ENCODE data around the gene GGA3. TPM values are rescaled to one million over a fixed set of nuclear protein-coding genes. Genes with fewer than 3 reads are reported as not detected.

Gene GGA3
- total and polyA plus RNA-seq, 10 of the 15 experiments (the other 5 are each of a cell fraction or from before 2014, with no cell fraction given), result 7.0 to 57.5 (median 34.0) TPM

- Histone ChIP-seq H3K36me3 (ENCODE audit: control insufficient read depth in 2 of 2, insufficient read depth in 2 of 2, low read length in 1 of 2) (peaks cover 15 to 18% of the 10 kb centered on the region in 2 experiments; a peak in 3 of 4 replicates), H3K4me3 (no peak overlapping the region), H3K4me1 (ENCODE audit: control insufficient read depth, insufficient read depth, low read length) (peaks cover 7% of the 10 kb centered on the region), H4K20me1 (ENCODE audit: control insufficient read depth, insufficient read depth) (no peaks in the 10 kb centered on the region), H2AFZ (ENCODE audit: control insufficient read depth, low read depth, low read length) (no peak overlapping the region), H3K27me3 (replicated peaks in 1 of 2; ENCODE audit: control insufficient read depth in 2 of 2, insufficient read depth in 2 of 2, low read length in 1 of 2) (no peaks in the 10 kb centered on the region), H3K4me2 (ENCODE audit: control insufficient read depth, insufficient read depth) (no peak overlapping the region), H3K9me3 (replicated peaks; ENCODE audit: control insufficient read depth, insufficient read depth, low read length) (no peaks in the 10 kb centered on the region), H3K27ac (ENCODE audit: control insufficient read depth, insufficient read depth) (no peak overlapping the region), H3K79me2 (ENCODE audit: control insufficient read depth, insufficient read depth, low read length) (peaks cover 3% of the 10 kb centered on the region), H3K9ac (ENCODE audit: control insufficient read depth, insufficient read depth, low read length) (no peak overlapping the region)
- no peak for ATAC-seq
- in situ Hi-C loops (cut with MboI), result no loop called here
- CTCF ChIA-PET, result interaction anchor here (1.6 kb wide), 1 partner anchor 324 kb away, joined by 3 read pairs; no protein-coding TSS in a partner anchor
- no peak for FAIRE-seq
- 92% methylated on average over 6 of the region's 6 CpGs for WGBS (ENCODE audit: insufficient coverage, insufficient replicate concordance, low lambda C conversion rate, missing lambda C conversion rate)
- BruUV-seq (replicated peaks), result no TSS peak
- POLR2A ChIA-PET, result interaction anchor here (1.1 kb wide), 1 partner anchor 9 kb away, joined by 3 read pairs; no protein-coding TSS in a partner anchor
- RAD21 ChIA-PET (ENCODE audit: unreplicated experiment), result interaction anchor here (1.1 kb wide), 1 partner anchor 12 kb away, joined by 3 read pairs; the partner anchor contains the start of gene SLC25A19
- SMC1A ChIA-PET (ENCODE audit: uncharacterized antibody, unreplicated experiment), result interaction anchor here (0.8 kb wide), 1 partner anchor 75 kb away, joined by 3 read pairs; no protein-coding TSS in a partner anchor
- DNase-seq (ENCODE audit: low read depth, low spot score), result no peak
- intact Hi-C loops (cut with micrococcal nuclease; ENCODE audit: unreplicated experiment), result no loop called here
- TF ChIP-seq CREB1 (IDR thresholded peaks at IDR 0.05; ENCODE audit: low read depth), result no peak
- TF ChIP-seq CEBPB (IDR thresholded peaks at IDR 0.05; ENCODE audit: borderline replicate concordance in 1 of 2, low read depth in 2 of 2, low read length in 2 of 2), result no peak
- no peak for TF ChIP-seq TARDBP (IDR thresholded peaks at IDR 0.05; ENCODE audit: borderline replicate concordance)
- no peak for TF ChIP-seq E2F8 (IDR thresholded peaks at IDR 0.05; ENCODE audit: low read depth, partially characterized antibody)
- no peak for TF ChIP-seq LARP7 (IDR thresholded peaks at IDR 0.05)
- no peak for TF ChIP-seq MYC (IDR thresholded peaks at IDR 0.05; ENCODE audit: insufficient read depth, insufficient read length, insufficient replicate concordance, low read length, severe bottlenecking)
- no peak for TF ChIP-seq PBX3 (IDR thresholded peaks at IDR 0.05; ENCODE audit: insufficient replicate concordance, low read depth, low read length)
- no peak for TF ChIP-seq SUPT20H (IDR thresholded peaks at IDR 0.05; ENCODE audit: borderline replicate concordance, control insufficient read depth, low read depth, low read length)
- TF ChIP-seq RUNX3 (IDR thresholded peaks at IDR 0.05; ENCODE audit: low read length), result no peak
- no peak for TF ChIP-seq SP1 (IDR thresholded peaks at IDR 0.05; ENCODE audit: low read depth, low read length)
- TF ChIP-seq ZBTB33 (IDR thresholded peaks at IDR 0.05), result no peak
- TF ChIP-seq BCL3 (IDR thresholded peaks at IDR 0.05; ENCODE audit: borderline replicate concordance, insufficient read depth, low read depth, low read length, poor library complexity, severe bottlenecking), result no peak
Measured at GRCh38 chr17:75277664-75278071, 16.3 kb upstream of the GGA3 start.

Data from GM12878 (cell line).